HCT116 (cell line): ENCODE results near the gene TMEM164. TPM values are rescaled to one million over a fixed set of nuclear protein-coding genes. Genes with fewer than 3 reads are reported as not detected.

Source experiments
- ATAC-seq: fragments of 200-7000 bp; cut with Tn5 transposase; 2 replicates; pipeline ENCODE4 v1.9.1; 2020; ENCODE audit warnings: mild to moderate bottlenecking, moderate library complexity
- BruUV-seq: library from RNA; stranded (reverse); fragments of 400-500 nt; replicated peaks from 2 replicates; lab custom pipeline; 2021; lab: Mats Ljungman, UMichigan
- CTCF ChIA-PET: fragments of 300-600 bp; sonication (Branson Sonifier 250); formaldehyde crosslinking; loops from one replicate; lab custom pipeline; 2021; ENCODE audit warnings: antibody characterized with exemption; lab: Charles Lee
- POLR2A ChIA-PET: fragments of 300-600, 350-600 bp; sonication (Branson Sonifier 250); formaldehyde crosslinking; loops from one replicate; lab custom pipeline; 2021; ENCODE audit warnings: antibody characterized with exemption; lab: Charles Lee
- RAD21 ChIA-PET, 2 experiments: fragments of 300-600 bp; sonication (Branson Sonifier 250); formaldehyde crosslinking; loops; one replicate each; lab custom pipeline; 2023; ENCODE audit warnings: low total read pairs in 2 of 2; ENCODE audit not compliant: uncharacterized antibody in 2 of 2, unreplicated experiment in 2 of 2, low non-redundant PET in 1 of 2; lab: Charles Lee
- DNase-seq: peaks from one replicate; pipeline ENCODE4 v3.0.0-alpha.2; 2010; ENCODE audit warnings: low read depth, low spot score
- H2AFZ ChIP-seq: fragments of 200-600 bp; shearing (Covaris generic), sonication (generic); 2 replicates; pipeline ENCODE4 v1.6.1; 2017; ENCODE audit warnings: low read depth, mixed run types, mixed read lengths, antibody characterized with exemption, low read length; ENCODE audit not compliant: poor library complexity, severe bottlenecking
- H3K27ac ChIP-seq: 2 replicates; pipeline ENCODE4 v1.5.1; 2012; ENCODE audit warnings: low read depth, low read length
- H3K27me3 ChIP-seq: fragments of 200-600 bp; sonication (generic); 2 replicates; pipeline ENCODE4 v1.6.1; 2016; ENCODE audit warnings: mixed run types, low read length, mixed read lengths; ENCODE audit not compliant: insufficient read depth
- H3K36me3 ChIP-seq, 2 experiments: fragments of 200-500 bp in 1 of 2; fragments of 200-600 bp in 1 of 2; sonication (Bioruptor generic) in 1 of 2; sonication (generic) in 1 of 2; 2 replicates each; pipeline versions ENCODE4 v1.5.1 to v1.6.1; 2014 to 2016; ENCODE audit warnings: low read length in 2 of 2, inconsistent platforms in 1 of 2, mixed read lengths in 1 of 2, mixed run types in 1 of 2; ENCODE audit not compliant: insufficient read depth in 2 of 2, control insufficient read depth in 1 of 2
- H3K4me1 ChIP-seq, 2 experiments: fragments of 200-600 bp in 1 of 2; sonication (generic) in 1 of 2; 2 replicates each; pipeline versions ENCODE4 v1.5.1 to v1.6.1; 2012 to 2017; ENCODE audit warnings: low read length in 2 of 2, inconsistent platforms in 1 of 2, mild to moderate bottlenecking in 1 of 2, mixed read lengths in 1 of 2, mixed run types in 1 of 2, moderate library complexity in 1 of 2; ENCODE audit not compliant: insufficient read depth in 2 of 2, control insufficient read depth in 1 of 2
- H3K4me2 ChIP-seq: fragments of 200-600 bp; sonication (generic); 2 replicates; pipeline ENCODE4 v1.6.1; 2017; ENCODE audit warnings: mixed run types, low read length, mixed read lengths
- H3K4me3 ChIP-seq, 2 experiments: fragments of 200-600 bp in 1 of 2; sonication (generic) in 1 of 2; replicated peaks in 1 of 2; 2 replicates each; pipeline ENCODE4 v1.5.1; 2011 to 2016; ENCODE audit warnings: low read length in 2 of 2, control low read depth in 1 of 2, low read depth in 1 of 2, mild to moderate bottlenecking in 1 of 2, mixed read lengths in 1 of 2, mixed run types in 1 of 2
- H3K79me2 ChIP-seq: fragments of 200-600 bp; sonication (generic); 2 replicates; pipeline ENCODE4 v1.6.1; 2017; ENCODE audit warnings: mild to moderate bottlenecking, mixed run types, low read length, moderate library complexity, mixed read lengths; ENCODE audit not compliant: insufficient read depth
- H3K9ac ChIP-seq: fragments of 200-600 bp; sonication (generic); 2 replicates; pipeline ENCODE4 v1.6.1; 2016; ENCODE audit warnings: low read length, mixed read lengths
- H3K9me2 ChIP-seq: fragments of 200-600 bp; sonication (generic), shearing (Covaris generic); 2 replicates; pipeline ENCODE4 v1.6.1; 2017; ENCODE audit warnings: mixed run types, mild to moderate bottlenecking, moderate library complexity; ENCODE audit not compliant: insufficient read depth
- H3K9me3 ChIP-seq, 2 experiments: fragments of 200-500 bp in 1 of 2; fragments of 200-600 bp in 1 of 2; sonication (Bioruptor generic) in 1 of 2; sonication (generic) in 1 of 2; 2 replicates each; pipeline ENCODE4 v1.6.1; 2014 to 2017; ENCODE audit warnings: low read length in 2 of 2, mixed read lengths in 2 of 2, inconsistent platforms in 1 of 2, low read depth in 1 of 2, mild to moderate bottlenecking in 1 of 2, mixed run types in 1 of 2, moderate library complexity in 1 of 2; ENCODE audit not compliant: control insufficient read depth in 1 of 2, insufficient read depth in 1 of 2
- H4K20me1 ChIP-seq: fragments of 200-600 bp; sonication (generic), shearing (Covaris generic); 2 replicates; pipeline ENCODE4 v1.6.1; 2017; ENCODE audit warnings: mixed run types, mild to moderate bottlenecking, moderate library complexity; ENCODE audit not compliant: insufficient read depth
- EGR1 ChIP-seq: IDR thresholded peaks from 2 replicates; pipeline ENCODE4 v1.6.1; 2012; ENCODE audit warnings: low read depth
- EZH2 ChIP-seq: fragments of 200-600 bp; sonication (generic); IDR thresholded peaks from 2 replicates; pipeline ENCODE4 v1.6.1; 2017; ENCODE audit warnings: antibody characterized with exemption, mixed run types
- EZH2phosphoT487 ChIP-seq: fragments of 200-600 bp; IDR thresholded peaks from 2 replicates; pipeline ENCODE4 v1.6.1; 2018; ENCODE audit warnings: antibody characterized with exemption, borderline replicate concordance
- FOSL1 ChIP-seq: IDR thresholded peaks from 2 replicates; pipeline ENCODE4 v1.6.1; 2012; ENCODE audit warnings: low read depth
- JUND ChIP-seq: IDR thresholded peaks from 2 replicates; pipeline ENCODE4 v1.6.1; 2012
- MAX ChIP-seq: IDR thresholded peaks from 2 replicates; pipeline ENCODE4 v1.6.1; 2012
- POLR2A ChIP-seq: IDR thresholded peaks from 2 replicates; pipeline ENCODE4 v1.7.0; 2011; ENCODE audit warnings: borderline replicate concordance; ENCODE audit not compliant: insufficient read depth, insufficient read length; ENCODE audit errors: extremely low read depth
- POLR2AphosphoS5 ChIP-seq: IDR thresholded peaks from 2 replicates; pipeline ENCODE4 v1.6.1; 2011; ENCODE audit warnings: mild to moderate bottlenecking, low read depth, low read length, moderate library complexity
- RAD21 ChIP-seq: IDR thresholded peaks from 2 replicates; pipeline ENCODE4 v1.6.1; 2012; ENCODE audit warnings: low read depth, mild to moderate bottlenecking
- REST ChIP-seq: IDR thresholded peaks from 2 replicates; pipeline ENCODE4 v1.6.1; 2012; ENCODE audit warnings: low read depth
- SIN3A ChIP-seq: IDR thresholded peaks from 2 replicates; pipeline ENCODE4 v1.6.1; 2012; ENCODE audit warnings: low read depth
- SRF ChIP-seq: IDR thresholded peaks from 2 replicates; pipeline ENCODE4 v1.6.1; 2012; ENCODE audit warnings: low read depth
- YY1 ChIP-seq: IDR thresholded peaks from 2 replicates; pipeline ENCODE4 v1.6.1; 2011; ENCODE audit warnings: low read length, low read depth, moderate library complexity, mild to moderate bottlenecking; ENCODE audit not compliant: insufficient replicate concordance; ENCODE audit errors: extremely low read depth
- ZBTB33 ChIP-seq: IDR thresholded peaks from 2 replicates; pipeline ENCODE4 v1.6.1; 2011; ENCODE audit warnings: mild to moderate bottlenecking, low read length, moderate library complexity; ENCODE audit not compliant: insufficient replicate concordance; ENCODE audit errors: extremely low read depth
- ZFX ChIP-seq: fragments of 450-650 bp; IDR thresholded peaks from 2 replicates; pipeline ENCODE4 v1.6.1; 2017
- intact Hi-C: fragments of 100-400 bp; cut with micrococcal nuclease; formaldehyde crosslinking; loops from 2 replicates; pipeline ENCODE4 v1.10.0; 2022
- total RNA-seq: library from RNA; stranded (reverse); gene quantifications from one replicate; pipeline ENCODE4 v1.2.1, GENCODE V29; 2021; ENCODE audit not compliant: unreplicated experiment
- TF ChIP-seq, protein P1 (sequence below), 3 experiments: fragments of 200-600 bp in 1 of 3; sonication (generic) in 1 of 3; IDR thresholded peaks in 2 of 3; conservative IDR thresholded peaks in 1 of 3; 2 replicates each; pipeline ENCODE4 v1.5.1; 2012 to 2017; ENCODE audit warnings: low read depth in 2 of 3, low read length in 2 of 3, antibody characterized with exemption in 1 of 3, borderline replicate concordance in 1 of 3, control low read depth in 1 of 3, mild to moderate bottlenecking in 1 of 3, mixed read lengths in 1 of 3, mixed run types in 1 of 3, moderate library complexity in 1 of 3; ENCODE audit not compliant: insufficient read depth in 1 of 3

The TMEM164 gene
- total RNA-seq, 1 experiment from 2014 or later = 18.7 TPM

DNA sequence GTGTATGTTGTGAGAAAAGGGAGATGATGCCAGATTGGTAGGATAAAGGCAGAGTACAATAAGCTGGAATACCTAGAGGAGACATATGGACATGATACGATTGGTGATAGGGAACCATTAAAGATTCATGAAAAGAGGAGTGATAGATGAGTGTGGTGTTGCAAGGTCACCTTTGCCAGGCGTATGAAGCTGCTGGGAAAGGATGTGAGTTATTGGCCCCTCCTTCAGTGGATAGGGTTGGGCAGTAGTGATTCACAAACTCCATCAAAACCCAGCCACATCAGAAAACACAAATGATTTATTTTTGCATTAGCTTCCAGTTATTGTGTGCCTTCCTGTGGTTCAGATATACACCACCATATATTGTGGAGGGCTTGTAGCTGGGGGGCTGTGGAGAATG lies 34.3 kb downstream of the TMEM164 start:
- no peaks in the 10 kb centered on the region for H3K79me2 ChIP-seq
- RAD21 ChIA-PET = no interaction called here
- no peak overlapping the region for H2AFZ ChIP-seq
- H3K4me2 ChIP-seq = no peak overlapping the region
- H3K27ac ChIP-seq = no peak overlapping the region
- no peak for TF ChIP-seq RAD21
- no peak for TF ChIP-seq ZBTB33
- no peak for TF ChIP-seq YY1
- no peak for TF ChIP-seq EZH2
- TF ChIP-seq SRF = no peak
- TF ChIP-seq SIN3A = no peak
- no peak for TF ChIP-seq EZH2phosphoT487
- no peak for TF ChIP-seq ZFX
- TF ChIP-seq POLR2A = no peak
- no peak for TF ChIP-seq EGR1
- TF ChIP-seq REST = no peak
- no peak for TF ChIP-seq JUND
- no peak for TF ChIP-seq POLR2AphosphoS5
- TF ChIP-seq, protein P1, sequence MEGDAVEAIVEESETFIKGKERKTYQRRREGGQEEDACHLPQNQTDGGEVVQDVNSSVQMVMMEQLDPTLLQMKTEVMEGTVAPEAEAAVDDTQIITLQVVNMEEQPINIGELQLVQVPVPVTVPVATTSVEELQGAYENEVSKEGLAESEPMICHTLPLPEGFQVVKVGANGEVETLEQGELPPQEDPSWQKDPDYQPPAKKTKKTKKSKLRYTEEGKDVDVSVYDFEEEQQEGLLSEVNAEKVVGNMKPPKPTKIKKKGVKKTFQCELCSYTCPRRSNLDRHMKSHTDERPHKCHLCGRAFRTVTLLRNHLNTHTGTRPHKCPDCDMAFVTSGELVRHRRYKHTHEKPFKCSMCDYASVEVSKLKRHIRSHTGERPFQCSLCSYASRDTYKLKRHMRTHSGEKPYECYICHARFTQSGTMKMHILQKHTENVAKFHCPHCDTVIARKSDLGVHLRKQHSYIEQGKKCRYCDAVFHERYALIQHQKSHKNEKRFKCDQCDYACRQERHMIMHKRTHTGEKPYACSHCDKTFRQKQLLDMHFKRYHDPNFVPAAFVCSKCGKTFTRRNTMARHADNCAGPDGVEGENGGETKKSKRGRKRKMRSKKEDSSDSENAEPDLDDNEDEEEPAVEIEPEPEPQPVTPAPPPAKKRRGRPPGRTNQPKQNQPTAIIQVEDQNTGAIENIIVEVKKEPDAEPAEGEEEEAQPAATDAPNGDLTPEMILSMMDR (IDR thresholded peaks at IDR 0.05 in 2 of 3, conservative IDR thresholded peaks at IDR 0.05 in 1 of 3; ENCODE audit: borderline replicate concordance in 1 of 3, insufficient read depth in 1 of 3, low read depth in 2 of 3, low read length in 2 of 3) = no peak
- no peak for TF ChIP-seq MAX
- TF ChIP-seq FOSL1 = no peak
- DNase-seq (no peak), ATAC-seq (no peak)
- POLR2A ChIA-PET = no interaction called here
- no peaks in the 10 kb centered on the region for H3K27me3 ChIP-seq
- CTCF ChIA-PET = no interaction called here
- BruUV-seq = no TSS peak
- no peak overlapping the region for H3K4me3 ChIP-seq
- H3K4me1 ChIP-seq = no peaks in the 10 kb centered on the region; a peak in 1 of 4 replicates
- intact Hi-C loops = no loop called here
- H3K9me2 ChIP-seq = no peaks in the 10 kb centered on the region
- H3K9ac ChIP-seq = no peak overlapping the region
- H3K9me3 ChIP-seq = no peaks in the 10 kb centered on the region
- H3K36me3 ChIP-seq = no peaks in the 10 kb centered on the region
- no peaks in the 10 kb centered on the region for H4K20me1 ChIP-seq
